GM21360 (cell line): ENCODE data around the gene FZR1.
"Not testable (repeated sequence)": the region's sequence is repeated elsewhere in the genome, so short reads cannot be mapped to it uniquely, and the experiment has no call there.

ENCODE experiments used
- ATAC-seq: cut with Tn5 transposase; IDR thresholded peaks from one replicate; pipeline ENCODE4 v1.9.1; 2021; ENCODE audit warnings: mild to moderate bottlenecking, moderate library complexity; ENCODE audit not compliant: unreplicated experiment

FZR1 gene

DNA sequence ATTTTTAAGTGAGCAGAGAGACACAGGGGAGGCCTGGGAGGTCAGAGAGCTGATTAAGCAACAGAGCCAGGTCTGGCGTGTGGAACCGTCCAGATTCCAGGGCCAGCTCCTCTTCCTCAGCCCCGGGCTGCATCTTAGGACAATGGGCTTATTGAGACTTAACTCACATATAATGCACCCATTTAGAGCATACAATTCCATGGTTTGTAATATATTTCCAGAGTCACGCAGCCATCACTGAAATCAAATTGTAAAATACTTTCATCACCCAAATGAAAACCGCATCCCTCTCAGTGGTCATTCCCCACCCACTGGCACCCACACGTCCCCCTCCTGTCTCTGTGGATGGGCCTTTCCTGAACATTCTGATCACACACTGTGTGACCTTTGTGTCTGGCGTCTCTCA is 64.5 kb downstream of the FZR1 start:
- no peak for ATAC-seq

GRCh38 chr19:3572132-3572854 is 66.2 kb downstream of the FZR1 start:
- peak; percentile 77 for ATAC-seq

DNA sequence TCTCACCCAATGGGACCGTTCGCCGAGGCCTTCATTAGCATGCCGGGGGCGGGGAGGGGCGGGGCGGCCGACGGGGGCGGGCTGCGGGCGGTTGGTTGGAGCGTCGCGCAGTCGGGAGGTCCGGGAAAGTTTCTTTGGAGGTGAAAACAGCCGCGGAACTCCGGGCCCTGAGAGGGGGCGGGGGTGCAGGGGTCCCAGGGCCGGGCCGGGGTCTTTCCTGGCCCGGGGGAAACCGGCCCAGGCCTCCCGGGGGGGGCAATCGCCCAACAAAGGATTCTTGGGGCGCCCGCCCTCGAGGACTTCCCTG is 66.7 kb downstream of the FZR1 start, which contains the start of gene HMG20B:
HMG20B (plus strand) TSS at position 90 of the 307 bp plus-strand sequence. CDS start 366 bp downstream, outside the sequence.
- peak; percentile 3 for ATAC-seq

DNA sequence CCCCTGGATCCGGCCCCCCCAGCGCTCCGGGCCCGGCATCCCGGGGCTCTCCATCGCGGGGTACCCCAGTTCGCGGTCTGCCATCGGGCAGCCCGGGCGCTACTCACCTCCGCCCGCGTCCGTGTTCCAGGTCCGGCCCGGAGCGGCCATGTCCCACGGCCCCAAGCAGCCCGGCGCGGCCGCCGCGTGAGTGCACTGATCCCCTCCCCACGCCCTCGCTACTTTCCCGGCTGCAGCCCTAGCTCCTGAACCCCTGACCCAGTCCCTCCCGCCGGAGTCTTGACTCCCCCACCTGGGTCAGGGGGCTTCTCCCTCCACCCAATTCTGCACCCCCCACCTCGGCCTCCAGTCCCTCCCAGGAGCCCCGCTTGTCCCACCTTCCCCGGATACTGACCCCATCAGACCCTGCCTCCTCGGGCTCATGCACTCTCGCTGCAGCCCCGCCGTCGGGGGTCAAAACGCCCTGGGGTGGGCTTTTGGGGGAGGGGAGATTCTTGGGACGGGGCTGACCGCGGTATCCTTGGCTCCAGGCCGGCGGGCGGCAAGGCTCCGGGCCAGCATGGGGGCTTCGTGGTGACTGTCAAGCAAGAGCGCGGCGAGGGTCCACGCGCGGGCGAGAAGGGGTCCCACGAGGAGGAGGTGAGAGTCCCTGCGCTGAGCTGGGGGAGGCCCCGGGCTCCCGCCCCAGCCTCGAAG is 67.2 kb downstream of the FZR1 start:
- ATAC-seq, result peak; percentile 3

DNA sequence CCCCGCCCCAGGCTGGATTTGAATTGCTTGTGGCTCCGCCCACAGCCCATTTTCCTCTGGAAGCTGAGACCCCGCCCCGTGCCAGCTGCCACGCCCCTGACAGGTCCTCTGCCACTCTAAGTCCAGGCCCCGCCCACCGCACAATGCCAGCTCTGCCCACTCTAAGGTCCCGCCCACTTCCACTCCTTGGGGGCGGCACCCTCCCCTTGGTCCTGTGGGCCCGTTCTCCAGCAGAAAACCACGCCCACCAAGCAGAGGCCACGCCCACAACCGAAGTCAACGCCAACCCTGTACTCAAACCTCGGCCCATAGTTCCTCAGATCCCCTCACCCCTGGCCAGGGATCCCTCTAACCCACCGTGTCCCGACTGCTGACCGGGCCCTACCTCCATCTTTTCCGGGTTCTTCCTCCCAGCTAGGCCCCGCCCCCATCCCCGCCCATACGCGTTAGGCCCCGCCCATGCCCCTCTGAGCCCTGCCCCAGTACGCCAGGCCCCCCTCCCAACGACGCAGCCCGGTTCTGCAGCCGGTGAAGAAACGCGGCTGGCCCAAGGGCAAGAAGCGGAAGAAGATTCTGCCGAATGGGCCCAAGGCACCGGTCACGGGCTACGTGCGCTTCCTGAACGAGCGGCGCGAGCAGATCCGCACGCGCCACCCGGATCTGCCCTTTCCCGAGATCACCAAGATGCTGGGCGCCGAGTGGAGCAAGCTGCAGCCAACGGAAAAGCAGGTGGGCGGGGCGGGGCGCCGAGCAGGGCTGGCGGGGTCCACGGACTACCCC is 67.9 kb downstream of the FZR1 start:
- no peak for ATAC-seq

GRCh38 chr19:3575260-3575741 is 69.2 kb downstream of the FZR1 start:
- ATAC-seq, result no peak

DNA sequence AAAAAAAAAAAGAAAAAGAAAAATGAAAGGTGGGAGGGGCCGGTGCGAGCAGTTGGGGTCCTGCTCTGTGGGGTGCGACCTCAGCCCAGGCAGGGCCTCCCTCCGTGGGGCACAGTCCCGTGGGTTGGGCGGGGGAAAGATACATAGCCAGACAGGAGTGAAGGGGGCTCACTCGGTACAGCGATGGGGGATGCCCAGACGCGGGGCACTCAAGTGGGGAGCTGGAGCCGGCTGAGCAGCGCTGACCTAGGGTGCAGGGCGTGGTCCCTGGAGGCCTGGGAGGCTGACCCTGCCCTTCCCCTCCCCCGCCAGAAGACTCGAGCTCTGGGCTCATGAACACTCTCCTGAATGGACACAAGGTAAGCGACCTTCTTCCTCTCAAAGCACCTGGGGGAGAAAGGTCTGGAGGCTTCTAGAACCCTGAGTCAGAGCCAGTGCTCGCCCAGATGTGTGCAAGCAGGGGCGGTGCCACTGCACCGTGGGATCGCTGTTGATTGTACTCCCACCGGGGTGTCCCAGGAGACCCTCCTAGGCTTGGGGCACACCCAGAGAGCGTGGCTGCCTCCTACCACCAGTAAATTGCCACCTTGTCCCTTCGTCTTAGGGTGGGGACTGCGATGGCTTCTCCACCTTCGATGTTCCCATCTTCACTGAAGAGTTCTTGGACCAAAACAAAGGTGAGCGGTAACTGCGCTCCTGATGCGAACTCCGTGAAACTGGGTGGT is 70.0 kb downstream of the FZR1 start:
- ATAC-seq, result no peak

- ATAC-seq, result no peak
Measured at GRCh38 chr19:3576696-3577443, 70.8 kb downstream of the FZR1 start.

DNA sequence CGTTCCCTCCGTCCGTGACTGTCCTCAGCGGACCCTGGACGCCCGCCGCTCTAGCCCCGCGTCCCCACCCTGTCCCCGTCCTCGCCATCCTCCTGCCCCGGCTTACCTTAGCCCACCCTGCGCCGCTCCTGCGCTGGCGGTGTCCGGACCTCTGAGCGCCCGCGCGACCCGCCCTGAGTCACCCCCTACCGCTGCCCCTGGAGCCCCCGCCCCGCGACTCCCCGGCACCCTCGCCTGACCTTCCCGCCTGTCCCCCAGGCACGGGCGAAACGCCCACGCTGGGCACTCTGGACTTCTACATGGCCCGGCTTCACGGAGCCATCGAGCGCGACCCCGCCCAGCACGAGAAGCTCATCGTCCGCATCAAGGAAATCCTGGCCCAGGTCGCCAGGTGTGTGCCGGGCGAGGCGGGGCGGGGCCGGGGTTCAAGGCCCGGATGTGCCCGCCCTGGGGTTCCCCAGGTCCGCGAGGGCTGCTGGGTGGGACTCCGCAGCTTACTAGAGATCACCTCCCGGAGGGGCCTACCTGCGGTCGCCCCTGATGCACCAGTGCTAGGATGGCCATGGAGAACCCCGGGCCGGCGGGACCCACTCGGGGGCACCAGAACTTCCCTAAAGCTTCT is 71.7 kb downstream of the FZR1 start:
- no peak for ATAC-seq

DNA sequence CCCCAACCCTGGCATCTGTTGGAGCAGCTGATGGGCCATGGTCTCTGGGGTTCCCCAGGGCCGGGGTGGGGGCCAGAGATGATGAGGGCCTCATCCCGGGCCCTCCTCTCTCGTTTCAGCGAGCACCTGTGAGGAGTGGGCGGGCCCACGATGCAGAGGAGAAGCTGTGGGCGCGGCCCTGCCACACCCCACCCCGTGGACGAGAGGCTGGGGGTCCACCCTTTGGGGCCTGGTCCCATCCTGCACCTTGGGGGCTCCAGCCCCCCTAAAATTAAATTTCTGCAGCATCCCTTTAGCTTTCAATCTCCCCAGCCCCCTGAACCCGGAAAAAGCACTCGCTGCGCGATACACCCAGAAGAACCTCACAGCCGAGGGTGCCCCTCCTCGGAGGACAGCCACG is 72.3 kb downstream of the FZR1 start:
- ATAC-seq, result no peak

DNA sequence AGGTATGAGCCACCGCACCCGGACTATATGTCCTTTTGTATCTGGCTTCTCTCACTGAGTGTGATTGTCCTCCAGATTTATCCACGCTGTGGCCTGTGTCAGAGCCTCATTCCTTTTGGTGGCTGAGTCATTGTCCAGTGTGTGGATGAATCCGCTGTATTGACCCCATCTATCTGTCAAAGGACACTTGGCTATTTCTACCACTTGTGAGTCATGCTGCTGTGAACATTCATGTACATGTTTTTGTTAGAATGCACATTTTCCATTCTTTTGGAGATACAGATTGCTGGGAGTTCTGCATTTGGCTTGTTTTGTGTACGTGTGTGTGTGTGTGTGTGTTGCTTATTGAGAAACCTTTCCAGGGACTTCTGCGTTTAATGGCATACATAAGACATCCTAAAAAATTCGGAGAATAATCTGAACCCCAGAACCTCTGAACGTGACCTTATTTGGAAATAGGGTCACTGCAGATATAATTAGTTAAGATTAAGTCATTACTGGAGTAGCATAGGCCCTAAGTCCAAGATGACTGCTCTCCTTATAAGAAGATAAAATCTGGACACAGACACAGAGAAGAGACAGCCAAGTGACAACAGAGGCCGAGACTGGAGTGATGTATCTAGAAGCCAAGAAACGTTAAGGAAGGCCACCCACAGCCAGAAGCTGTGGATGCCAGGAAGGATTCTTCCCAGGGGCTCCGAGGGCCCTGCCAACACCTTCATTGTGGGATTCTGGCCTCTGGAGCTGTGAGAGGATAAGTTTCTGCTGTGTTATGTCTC is 74.2 kb downstream of the FZR1 start:
- ATAC-seq, result no peak

- ATAC-seq, result not testable (repeated sequence)
Measured at GRCh38 chr19:3581792-3582191, 75.7 kb downstream of the FZR1 start.

GRCh38 chr19:3584036-3584802 is 78.1 kb downstream of the FZR1 start:
- ATAC-seq, result not testable (repeated sequence)

DNA sequence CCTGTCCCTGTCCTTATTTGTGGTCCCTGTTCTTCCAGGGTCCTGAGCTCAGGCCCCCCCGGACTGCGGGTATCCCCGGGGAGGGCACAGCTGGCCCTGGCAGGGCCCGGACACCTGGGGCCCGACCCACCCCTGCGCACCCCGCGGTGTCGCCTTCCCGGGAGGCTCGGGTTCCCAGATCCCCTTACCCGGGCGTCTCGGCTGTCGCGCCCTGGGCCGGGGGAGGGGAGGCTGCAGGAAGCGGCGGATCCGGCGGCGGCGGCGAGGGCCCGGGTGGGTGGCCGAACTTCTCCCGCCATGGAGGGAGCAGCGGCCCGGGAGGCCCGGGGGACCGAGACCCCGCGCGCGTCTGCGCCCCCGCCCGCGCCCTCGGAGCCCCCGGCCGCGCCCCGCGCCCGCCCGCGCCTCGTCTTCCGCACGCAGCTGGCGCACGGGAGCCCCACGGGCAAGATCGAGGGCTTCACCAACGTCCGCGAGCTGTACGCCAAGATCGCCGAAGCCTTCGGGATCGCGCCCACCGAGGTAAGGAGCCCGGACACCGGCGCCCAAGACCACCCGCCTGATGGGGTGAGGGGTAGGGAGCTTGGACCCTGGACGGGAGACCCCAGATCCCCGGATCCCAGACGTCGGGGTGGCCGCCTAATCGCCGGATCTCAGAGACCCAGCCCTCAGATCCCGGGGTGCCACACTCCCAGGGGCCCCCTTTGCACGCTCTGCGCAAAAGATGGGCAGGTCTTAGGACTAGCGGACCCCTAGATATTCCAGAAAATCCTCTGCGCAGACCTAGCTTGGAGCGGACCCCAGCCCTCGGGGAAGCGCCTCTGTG is 79.4 kb downstream of the FZR1 start, which contains the start of gene GIPC3:
GIPC3 (plus strand) TSS at position 178 of the 826 bp plus-strand sequence; CDS start at position 298, 120 bp downstream.
- ATAC-seq, result no peak

DNA sequence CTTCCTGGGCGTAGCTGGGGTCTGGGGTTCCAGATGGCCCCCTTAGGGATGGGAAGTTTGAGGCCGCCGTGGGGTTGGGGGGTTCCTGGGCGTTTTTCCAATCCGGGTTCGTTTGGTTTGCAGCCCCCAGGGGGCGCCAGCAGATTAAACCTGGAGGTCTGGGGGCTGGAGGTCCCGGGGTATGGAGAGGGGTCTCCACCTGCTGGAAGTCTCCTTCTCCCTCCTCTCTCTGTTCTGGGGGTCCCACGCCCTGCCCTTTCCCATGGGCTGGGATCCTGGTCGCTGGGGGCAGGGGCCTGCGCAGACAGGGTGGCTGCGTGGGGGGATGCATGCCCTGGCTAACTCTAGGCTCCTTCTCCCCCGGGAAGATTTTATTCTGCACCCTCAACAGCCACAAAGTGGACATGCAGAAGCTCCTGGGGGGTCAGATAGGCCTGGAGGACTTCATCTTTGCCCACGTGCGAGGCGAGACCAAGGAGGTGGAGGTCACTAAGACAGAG is 80.1 kb downstream of the FZR1 start:
- no peak for ATAC-seq

DNA sequence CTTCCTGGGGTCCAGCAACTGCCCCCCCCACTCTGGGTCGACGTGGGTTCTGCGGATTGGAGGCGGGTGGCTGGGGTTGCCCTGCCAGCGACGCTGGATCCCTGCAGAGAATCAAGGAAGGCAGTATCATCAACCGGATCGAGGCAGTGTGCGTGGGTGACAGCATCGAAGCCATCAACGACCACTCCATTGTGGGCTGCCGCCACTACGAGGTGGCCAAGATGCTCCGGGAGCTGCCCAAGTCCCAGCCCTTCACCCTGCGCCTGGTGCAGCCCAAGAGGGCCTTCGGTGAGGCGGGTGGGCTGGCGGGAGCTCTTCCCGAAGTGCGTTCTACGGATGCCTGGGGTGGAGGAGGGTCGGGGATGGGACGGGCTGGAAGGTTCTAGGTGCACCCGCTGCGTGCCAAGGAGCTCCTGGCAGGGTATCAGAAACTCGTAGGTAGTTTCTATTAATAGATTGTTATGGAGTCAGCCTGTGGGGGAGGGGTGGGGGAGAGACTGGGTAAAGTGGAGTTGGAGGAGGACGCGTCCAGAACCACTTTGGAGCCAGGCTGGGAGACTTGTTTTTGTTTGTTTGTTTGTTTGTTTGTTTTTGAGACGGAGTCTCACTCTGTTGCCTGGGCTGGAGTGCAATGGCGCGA is 80.7 kb downstream of the FZR1 start:
- ATAC-seq, result no peak
